Upper lobe of right lung (tissue), 1 donor: ENCODE measurements around the gene GMDS. TPM values are rescaled to one million over a fixed set of nuclear protein-coding genes. Genes with fewer than 3 reads are reported as not detected.

Experiments
- ATAC-seq: fragments of 200-7000 bp; cut with Tn5 transposase; one replicate; pipeline ENCODE4 v1.9.1; 2020; ENCODE audit warnings: mild to moderate bottlenecking, moderate library complexity
- DNase-seq: peaks from one replicate; pipeline ENCODE4 v3.0.0-alpha.2; 2020
- H3K27ac ChIP-seq: fragments of 200-600 bp; one replicate; pipeline ENCODE4 v1.8.0; 2022
- H3K27me3 ChIP-seq: fragments of 200-600 bp; one replicate; pipeline ENCODE4 v1.8.0; 2022; ENCODE audit warnings: mild to moderate bottlenecking
- H3K36me3 ChIP-seq: fragments of 200-600 bp; one replicate; pipeline ENCODE4 v1.8.0; 2022
- H3K4me1 ChIP-seq: fragments of 200-600 bp; one replicate; pipeline ENCODE4 v1.8.0; 2022
- H3K4me3 ChIP-seq: fragments of 200-600 bp; one replicate; pipeline ENCODE4 v1.8.0; 2022; ENCODE audit warnings: mild to moderate bottlenecking
- H3K9me3 ChIP-seq: fragments of 200-600 bp; one replicate; pipeline ENCODE4 v1.8.0; 2022
- intact Hi-C: fragments of 100-400 bp; cut with DNase I; formaldehyde crosslinking; loops from one replicate; pipeline ENCODE4 v1.11.0; 2022
- total RNA-seq: library from RNA; stranded (reverse); fragmentation: NEBNext Ultra II Directional; extraction: Animal tissue kit (Norgen Biotek cat#: 25700); gene quantifications from one replicate; pipeline ENCODE4 v1.2.1, GENCODE V29; 2021
- TF ChIP-seq, protein P1 (sequence below): fragments of 200-600 bp; IDR thresholded peaks from one replicate; pipeline ENCODE4 v1.8.0; 2022; ENCODE audit warnings: antibody characterized with exemption
- donor health status: DM: no; HTN: yes; CAD: no; lungs with severe emphysema.

Gene GMDS
- total RNA-seq, 1 donor from 2014 or later: 12.2 TPM

DNA sequence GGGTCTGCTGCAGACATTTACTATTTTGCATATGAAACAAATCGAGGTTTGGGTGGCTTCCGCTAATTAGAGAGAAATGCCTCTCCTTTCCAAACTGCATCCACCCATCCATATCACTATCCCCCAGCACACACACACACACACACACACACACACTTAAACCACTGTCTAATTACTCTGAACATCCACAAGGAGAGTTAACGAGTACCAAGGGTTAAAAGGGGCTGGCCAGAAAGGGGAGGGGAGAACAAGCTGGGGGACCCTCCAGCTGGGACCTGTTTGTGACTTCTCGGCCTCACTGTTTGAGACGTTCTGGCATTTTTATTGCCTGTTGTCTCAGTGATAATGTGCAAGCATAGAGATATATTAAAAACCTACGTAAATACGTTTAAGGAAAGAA is 374.5 kb downstream of the GMDS start:
- no peaks in the 10 kb centered on the region for H3K36me3 ChIP-seq
- no peaks in the 10 kb centered on the region for H3K4me1 ChIP-seq
- ATAC-seq (no peak), DNase-seq (no peak)
- H3K27me3 ChIP-seq: no peaks in the 10 kb centered on the region
- H3K9me3 ChIP-seq: no peaks in the 10 kb centered on the region
- no peak overlapping the region for H3K4me3 ChIP-seq
- intact Hi-C loops: no loop called here
- H3K27ac ChIP-seq: no peak overlapping the region
- TF ChIP-seq, protein P1, sequence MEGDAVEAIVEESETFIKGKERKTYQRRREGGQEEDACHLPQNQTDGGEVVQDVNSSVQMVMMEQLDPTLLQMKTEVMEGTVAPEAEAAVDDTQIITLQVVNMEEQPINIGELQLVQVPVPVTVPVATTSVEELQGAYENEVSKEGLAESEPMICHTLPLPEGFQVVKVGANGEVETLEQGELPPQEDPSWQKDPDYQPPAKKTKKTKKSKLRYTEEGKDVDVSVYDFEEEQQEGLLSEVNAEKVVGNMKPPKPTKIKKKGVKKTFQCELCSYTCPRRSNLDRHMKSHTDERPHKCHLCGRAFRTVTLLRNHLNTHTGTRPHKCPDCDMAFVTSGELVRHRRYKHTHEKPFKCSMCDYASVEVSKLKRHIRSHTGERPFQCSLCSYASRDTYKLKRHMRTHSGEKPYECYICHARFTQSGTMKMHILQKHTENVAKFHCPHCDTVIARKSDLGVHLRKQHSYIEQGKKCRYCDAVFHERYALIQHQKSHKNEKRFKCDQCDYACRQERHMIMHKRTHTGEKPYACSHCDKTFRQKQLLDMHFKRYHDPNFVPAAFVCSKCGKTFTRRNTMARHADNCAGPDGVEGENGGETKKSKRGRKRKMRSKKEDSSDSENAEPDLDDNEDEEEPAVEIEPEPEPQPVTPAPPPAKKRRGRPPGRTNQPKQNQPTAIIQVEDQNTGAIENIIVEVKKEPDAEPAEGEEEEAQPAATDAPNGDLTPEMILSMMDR: no peak

DNA sequence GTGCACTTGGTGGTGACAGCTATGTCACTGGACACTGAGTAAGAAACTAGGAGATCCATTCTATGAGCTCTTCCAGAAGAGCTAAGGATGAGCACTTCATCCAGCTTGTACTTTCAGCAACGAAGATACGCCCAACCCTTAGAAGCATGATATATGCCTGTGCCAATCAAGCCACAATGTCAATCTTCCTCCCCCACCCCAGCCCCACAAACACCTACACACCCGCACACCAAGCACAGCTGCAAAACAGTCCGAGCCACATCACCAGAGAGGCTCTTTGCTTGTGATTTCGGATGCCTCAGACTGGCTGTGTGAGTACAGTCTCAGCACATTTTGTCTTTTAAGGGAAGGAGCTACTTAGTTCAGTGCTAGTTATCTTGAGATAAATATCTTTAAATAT is 375.2 kb downstream of the GMDS start:
- DNase-seq (no peak), ATAC-seq (no peak)
- H3K4me1 ChIP-seq: no peaks in the 10 kb centered on the region
- no peak overlapping the region for H3K4me3 ChIP-seq
- no peaks in the 10 kb centered on the region for H3K27me3 ChIP-seq
- no peak overlapping the region for H3K27ac ChIP-seq
- H3K36me3 ChIP-seq: no peaks in the 10 kb centered on the region
- no peaks in the 10 kb centered on the region for H3K9me3 ChIP-seq
- TF ChIP-seq, protein P1: no peak
- intact Hi-C loops: no loop called here

DNA sequence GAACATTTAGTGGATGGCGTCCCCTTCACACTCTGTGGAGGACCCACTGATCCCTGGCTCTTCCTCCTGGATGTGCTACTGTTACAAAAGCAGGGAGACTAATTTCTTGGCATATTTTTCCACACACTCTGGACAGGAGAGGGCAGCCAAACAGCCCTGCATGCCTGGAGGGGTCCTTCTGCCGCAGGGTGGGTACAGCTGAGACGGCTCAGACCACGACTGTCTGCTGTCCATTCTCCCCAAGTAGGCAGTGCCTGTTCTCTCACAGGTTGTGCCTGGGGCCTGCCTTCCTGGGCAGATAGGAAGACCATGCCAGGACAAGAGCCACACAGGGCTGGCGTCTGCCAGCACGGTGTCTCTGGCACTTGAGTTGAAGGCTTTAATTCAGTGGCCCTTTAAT is 375.6 kb downstream of the GMDS start:
- TF ChIP-seq, protein P1: no peak
- H3K4me3 ChIP-seq: no peak overlapping the region
- H3K36me3 ChIP-seq: no peaks in the 10 kb centered on the region
- no peaks in the 10 kb centered on the region for H3K27me3 ChIP-seq
- no peaks in the 10 kb centered on the region for H3K9me3 ChIP-seq
- no peak overlapping the region for H3K27ac ChIP-seq
- ATAC-seq (no peak), DNase-seq (no peak)
- intact Hi-C loops: no loop called here
- H3K4me1 ChIP-seq: no peaks in the 10 kb centered on the region

DNA sequence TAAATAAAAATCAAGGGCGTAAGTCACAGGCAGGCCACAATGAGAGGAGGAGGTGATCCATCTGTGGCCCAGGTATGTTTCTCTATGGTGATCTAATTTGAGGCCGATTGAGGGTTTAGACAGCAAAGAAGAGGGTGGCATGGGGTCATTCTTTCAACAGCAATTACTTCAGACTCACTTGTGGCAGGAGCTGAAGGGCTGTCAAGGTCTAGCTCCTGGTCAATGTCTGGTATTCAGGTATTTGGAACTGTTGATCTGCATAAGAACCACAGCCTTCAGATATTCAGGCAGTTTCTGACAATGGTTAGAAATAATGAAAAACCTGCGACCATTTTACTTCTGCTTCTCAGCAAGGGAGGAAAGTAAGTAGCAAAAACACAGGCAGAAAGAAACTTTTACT is 376.1 kb downstream of the GMDS start:
- TF ChIP-seq, protein P1: no peak
- DNase-seq: no peak
- H3K4me1 ChIP-seq: no peaks in the 10 kb centered on the region
- intact Hi-C loops: no loop called here
- H3K9me3 ChIP-seq: no peaks in the 10 kb centered on the region
- no peak for ATAC-seq
- H3K36me3 ChIP-seq: no peaks in the 10 kb centered on the region
- no peak overlapping the region for H3K4me3 ChIP-seq
- H3K27ac ChIP-seq: no peak overlapping the region
- no peaks in the 10 kb centered on the region for H3K27me3 ChIP-seq

DNA sequence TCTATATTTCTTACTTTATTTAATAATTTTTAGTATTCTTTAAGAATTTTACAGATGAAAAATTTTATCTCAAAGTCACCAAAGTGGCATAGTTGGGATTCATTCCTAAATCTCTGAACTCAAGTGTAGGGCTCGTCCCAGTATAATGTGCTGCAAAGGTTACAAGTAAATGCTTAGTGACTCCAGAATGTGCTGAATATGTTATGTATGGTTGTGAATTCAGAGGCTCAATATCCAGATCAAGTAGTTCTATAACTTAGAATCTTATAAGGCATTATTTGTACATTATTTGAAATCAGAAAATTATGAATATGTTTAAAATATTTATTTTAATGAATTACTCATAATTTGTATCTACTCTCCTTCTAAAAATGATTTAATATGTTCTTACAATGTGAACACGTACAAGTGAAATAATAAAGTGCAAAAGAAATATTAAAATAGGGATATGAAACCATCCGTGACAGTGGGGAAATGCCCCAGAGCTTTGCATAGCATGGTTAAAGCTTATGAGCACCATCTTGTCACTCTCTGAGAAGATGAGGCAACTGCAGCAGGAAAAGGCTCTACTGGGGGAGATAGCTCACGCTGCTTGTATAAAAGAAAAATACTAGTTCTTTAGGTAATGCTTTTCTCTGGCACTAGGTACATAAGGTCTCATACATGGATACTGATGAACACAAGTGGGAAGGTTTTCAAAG is 376.7 kb downstream of the GMDS start:
- intact Hi-C loops: no loop called here
- TF ChIP-seq, protein P1: no peak
- H3K4me3 ChIP-seq: no peak overlapping the region
- ATAC-seq (no peak), DNase-seq (no peak)
- H3K4me1 ChIP-seq: no peaks in the 10 kb centered on the region
- no peaks in the 10 kb centered on the region for H3K9me3 ChIP-seq
- no peak overlapping the region for H3K27ac ChIP-seq
- no peaks in the 10 kb centered on the region for H3K36me3 ChIP-seq
- H3K27me3 ChIP-seq: no peaks in the 10 kb centered on the region

DNA sequence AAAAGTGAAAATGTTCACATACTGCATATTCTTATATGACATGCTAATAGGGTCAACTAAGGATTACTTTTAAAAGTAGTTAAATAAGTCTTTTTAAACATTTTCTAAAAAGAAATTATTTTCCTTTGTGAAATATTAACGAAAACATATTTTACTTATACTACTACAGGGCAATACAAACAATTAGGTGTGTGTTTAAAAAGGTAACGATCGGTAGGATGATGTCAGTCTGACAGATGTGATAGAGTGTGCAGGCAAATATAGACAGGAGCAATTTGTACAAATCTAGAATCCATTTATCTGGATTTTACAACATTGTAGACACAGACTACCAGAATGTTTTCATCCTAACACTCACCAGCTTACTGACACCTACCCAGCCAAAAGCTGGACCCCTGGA is 378.2 kb downstream of the GMDS start:
- no peak for DNase-seq
- TF ChIP-seq, protein P1: no peak
- H3K4me3 ChIP-seq: no peak overlapping the region
- H3K27me3 ChIP-seq: no peaks in the 10 kb centered on the region
- no peak for ATAC-seq
- no peaks in the 10 kb centered on the region for H3K36me3 ChIP-seq
- no peaks in the 10 kb centered on the region for H3K4me1 ChIP-seq
- H3K27ac ChIP-seq: no peak overlapping the region
- H3K9me3 ChIP-seq: no peaks in the 10 kb centered on the region
- intact Hi-C loops: no loop called here
